ENCODE data around the gene AK3. TPM values are rescaled to one million over a fixed set of nuclear protein-coding genes. Genes with fewer than 3 reads are reported as not detected.
A peak's percentile ranks its signal among the peaks of the same experiment; 100 is the strongest.

The AK3 gene
- total and polyA plus RNA-seq, 2 of the 8 experiments (the other 6 are each of a cell fraction or from before 2014, with no cell fraction given), result 8.9 to 30.0 TPM

- Histone ChIP-seq H3K4me2 (ENCODE audit: insufficient read depth in 1 of 2, low read depth in 2 of 2, low read length in 2 of 2) (peak overlapping the region; percentile 69 to 75), H3K36me3 (ENCODE audit: control insufficient read depth in 2 of 4, insufficient read depth in 4 of 4, low read length in 3 of 4) (no peaks in the 10 kb centered on the region), H3K79me2 (ENCODE audit: control insufficient read depth in 1 of 2, insufficient read depth in 2 of 2, low read length in 2 of 2) (peaks cover 0 to 24% of the 10 kb centered on the region in 2 experiments; a peak in 2 of 4 replicates), H2AFZ (ENCODE audit: low read length) (0 out of 2 replicates have a peak overlapping the region, but pooled peaks have one; percentile 15), H3K23ac (ENCODE audit: insufficient read length) (no peak overlapping the region), H2BK20ac (ENCODE audit: low read length) (no peak overlapping the region), H3K14ac (ENCODE audit: insufficient read length) (no peak overlapping the region), H3K4me1 (replicated peaks in 1 of 4; ENCODE audit: control insufficient read depth in 3 of 4, insufficient read depth in 4 of 4, low read length in 3 of 4) (peaks cover 0 to 3% (median 0%) of the 10 kb centered on the region in 4 experiments; a peak in 4 of 7 replicates), H3K18ac (ENCODE audit: extremely low read depth, low read length) (no peak overlapping the region; the same call in 1 of the 2 replicates), H2BK120ac (replicated peaks; ENCODE audit: low read depth, low read length) (no peak overlapping the region), H2AK5ac (ENCODE audit: low read depth, low read length) (no peak overlapping the region), H3K23me2 (ENCODE audit: low read depth, low read length) (peaks cover 8% of the 10 kb centered on the region; the same call in 1 of the 2 replicates), H3K56ac (replicated peaks; ENCODE audit: insufficient read length, low read depth, low read length) (no peak overlapping the region), H4K8ac (ENCODE audit: extremely low read depth, insufficient read depth, low read length) (no peak overlapping the region), H3K27ac (ENCODE audit: low read depth, low read length) (no peak overlapping the region), H3K4me3 (ENCODE audit: extremely low read depth in 1 of 4, insufficient read depth in 2 of 4, low read depth in 3 of 4, low read length in 4 of 4) (peak overlapping the region; percentile 58 to 87 (median 76)), H2BK15ac (ENCODE audit: low read length) (no peak overlapping the region), H3K9me3 (ENCODE audit: insufficient read depth in 2 of 2, low read depth in 1 of 2, low read length in 1 of 2) (no peaks in the 10 kb centered on the region), H3K27me3 (replicated peaks in 1 of 4; ENCODE audit: control insufficient read depth in 3 of 4, extremely low read depth in 1 of 4, insufficient read depth in 3 of 4, low read length in 3 of 4) (no peaks in the 10 kb centered on the region), H4K20me1 (replicated peaks in 1 of 2; ENCODE audit: control insufficient read depth in 1 of 2, insufficient read depth in 2 of 2, low read length in 2 of 2) (peaks cover 0 to 1% of the 10 kb centered on the region in 2 experiments), H3K4ac (replicated peaks; ENCODE audit: insufficient read length, low read depth, low read length) (no peak overlapping the region), H3K79me1 (ENCODE audit: low read depth, low read length) (no peaks in the 10 kb centered on the region; the same call in 1 of the 2 replicates), H3K9ac (replicated peaks in 1 of 4; ENCODE audit: extremely low read depth in 1 of 4, low read depth in 3 of 4, low read length in 3 of 4) (peak overlapping the region; percentile 52 to 70 (median 62); a peak in 4 of 7 replicates), H2BK12ac (ENCODE audit: low read depth, low read length) (no peak overlapping the region), H2BK5ac (ENCODE audit: low read depth, low read length) (no peak overlapping the region), H4K5ac (ENCODE audit: insufficient read length, low read depth, low read length) (no peak overlapping the region), H4K91ac (replicated peaks; ENCODE audit: insufficient read length, low read length) (no peak overlapping the region)
- CTCF ChIA-PET (ENCODE audit: partially characterized antibody), result interaction anchor here (0.6 to 2.1 kb wide), 13 partner anchors 9 to 460 kb away, joined by 3 to 10 read pairs (median 4); partner anchors contain the start of genes JAK2, PLPP6 and SPATA6L
- DNase-seq (ENCODE audit: low read depth in 1 of 2, low spot score in 2 of 2) (no peak), FAIRE-seq (no peak)
- POLR2A ChIA-PET (ENCODE audit: partially characterized antibody), result interaction anchor here (0.8 to 2.8 kb wide), 7 partner anchors 10 to 78 kb away, joined by 3 to 14 read pairs (median 5); partner anchors contain the start of genes PLPP6, RCL1 and SPATA6L
- WGBS, 2 experiments (ENCODE audit: extremely low coverage in 1 of 2, insufficient coverage in 1 of 2, insufficient read length in 1 of 2, insufficient replicate concordance in 2 of 2, low coverage in 1 of 2, low lambda C conversion rate in 2 of 2, missing lambda C conversion rate in 1 of 2), result 0% methylated on average over 4 of the region's 4 CpGs; no CpG with 5 or more reads in 1 of the 2 experiments
- TF ChIP-seq E2F6 (IDR thresholded peaks at IDR 0.05), result no peak
- TF ChIP-seq BRCA1 (IDR thresholded peaks at IDR 0.05; ENCODE audit: low read depth, low read length), result no peak
- no peak for TF ChIP-seq ZNF274 (IDR thresholded peaks at IDR 0.05; ENCODE audit: borderline replicate concordance, extremely low read depth, low read length)
- no peak for TF ChIP-seq KDM1A (IDR thresholded peaks at IDR 0.05; ENCODE audit: borderline replicate concordance, low read length)
- no peak for TF ChIP-seq POLR2AphosphoS5 (IDR thresholded peaks at IDR 0.05; ENCODE audit: low read depth, low read length)
- no peak for TF ChIP-seq MAX (IDR thresholded peaks at IDR 0.05)
- no peak for TF ChIP-seq EP300 (IDR thresholded peaks at IDR 0.05; ENCODE audit: borderline replicate concordance in 1 of 2, low read depth in 2 of 2, low read length in 2 of 2)
- no peak for TF ChIP-seq RNF2 (IDR thresholded peaks at IDR 0.05; ENCODE audit: borderline replicate concordance, low read depth, low read length, missing control alignments, poor library complexity, severe bottlenecking)
- TF ChIP-seq POLR2A (IDR thresholded peaks at IDR 0.05; ENCODE audit: control extremely low read depth in 1 of 2, low read depth in 2 of 2, low read length in 2 of 2), result no peak
- no peak for TF ChIP-seq HDAC2 (IDR thresholded peaks at IDR 0.05; ENCODE audit: borderline replicate concordance in 1 of 2, low read depth in 2 of 2, low read length in 2 of 2)
- TF ChIP-seq KDM5A (IDR thresholded peaks at IDR 0.05; ENCODE audit: low read length), result no peak
- no peak for TF ChIP-seq CBX8 (IDR thresholded peaks at IDR 0.05; ENCODE audit: borderline replicate concordance, low read depth, low read length)
Observed at GRCh38 chr9:4740388-4740637, 689 bp downstream of the AK3 start.

Measured in H1 (cell line).